T-helper 2 cell treated with Interferon-gamma antibody and Interleukin-4, amounts not matched to agents 100 ng/mL and 5 ng/mL, for 36 hours (primary cell): ENCODE measurements around the gene BCAR3. TPM values are rescaled to one million over a fixed set of nuclear protein-coding genes. Genes with fewer than 3 reads are reported as not detected.
"Not testable (repeated sequence)": the region's sequence is repeated elsewhere in the genome, so short reads cannot be mapped to it uniquely, and the experiment has no call there.

Experiments
- intact Hi-C: fragments of 100-400 bp; cut with micrococcal nuclease; formaldehyde crosslinking; loops from one replicate; pipeline ENCODE4 v1.15.1; 2023
- total RNA-seq: library from RNA; stranded (reverse); gene quantifications from 2 replicates; pipeline ENCODE4 v1.2.3, GENCODE V29; 2022

The BCAR3 gene
- total RNA-seq, 1 donor from 2014 or later: 8.6 TPM

DNA sequence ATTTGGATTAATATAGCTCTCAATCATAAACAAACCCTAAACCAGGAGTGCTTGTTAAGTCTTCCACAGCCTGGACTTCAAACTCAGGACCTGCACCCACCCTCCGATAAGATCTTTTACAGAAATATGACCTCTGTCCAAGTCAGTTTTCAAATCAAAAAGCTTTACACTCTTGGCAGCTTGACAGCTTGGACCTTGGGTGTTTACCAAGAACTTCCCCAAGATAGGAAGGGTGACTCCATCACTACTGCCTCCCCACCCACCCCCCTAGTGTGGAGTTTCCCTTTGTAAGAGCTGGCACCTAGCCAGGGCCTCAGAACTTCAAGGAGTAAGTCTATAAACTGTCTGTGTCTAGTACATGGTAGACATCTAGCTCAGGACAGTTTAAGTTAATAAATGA, 9.6 kb downstream of the BCAR3 start:
- intact Hi-C loops: no loop called here

GRCh38 chr1:93671099-93671621, 10.5 kb downstream of the BCAR3 start:
- intact Hi-C loops: no loop called here

GRCh38 chr1:93670141-93670540, 11.5 kb downstream of the BCAR3 start:
- intact Hi-C loops: no loop called here

DNA sequence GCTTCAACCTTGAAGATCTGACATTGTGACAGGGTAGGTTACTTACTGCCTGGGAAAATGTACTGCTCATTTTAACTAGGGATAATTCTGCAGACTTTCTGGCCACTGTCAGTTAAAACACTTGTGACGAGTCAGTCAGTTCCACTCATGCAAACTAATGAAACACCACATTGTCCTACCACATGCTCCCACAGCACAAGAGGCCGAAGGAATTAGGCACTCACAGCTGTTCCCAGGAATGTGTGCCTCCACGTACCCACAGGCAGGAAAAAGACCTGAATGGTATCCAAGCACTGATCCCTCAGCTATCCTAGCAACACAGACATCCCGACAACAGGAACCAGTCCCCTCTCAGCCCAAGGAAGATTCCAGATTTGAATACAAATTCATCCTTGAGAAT, 12.3 kb downstream of the BCAR3 start:
- intact Hi-C loops: no loop called here

DNA sequence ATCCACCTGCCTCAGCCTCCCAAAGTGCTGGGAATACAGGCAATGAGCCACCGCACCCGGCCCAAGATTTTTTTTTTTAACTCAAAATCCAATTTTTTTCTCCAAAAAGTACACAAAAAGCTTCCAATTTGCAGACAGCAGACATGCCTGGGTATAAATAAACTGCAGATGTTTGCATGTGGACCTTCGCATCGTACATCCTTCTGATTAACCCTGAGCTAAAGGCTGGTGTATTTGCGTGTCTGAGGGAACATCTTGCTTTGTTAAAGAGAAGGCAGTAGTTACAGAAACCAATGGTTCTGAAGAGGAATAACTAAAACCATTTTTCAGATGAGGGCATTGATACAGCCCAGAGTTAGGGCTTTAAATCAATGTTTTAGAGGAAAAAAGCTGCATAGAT, 12.7 kb downstream of the BCAR3 start:
- intact Hi-C loops: no loop called here

DNA sequence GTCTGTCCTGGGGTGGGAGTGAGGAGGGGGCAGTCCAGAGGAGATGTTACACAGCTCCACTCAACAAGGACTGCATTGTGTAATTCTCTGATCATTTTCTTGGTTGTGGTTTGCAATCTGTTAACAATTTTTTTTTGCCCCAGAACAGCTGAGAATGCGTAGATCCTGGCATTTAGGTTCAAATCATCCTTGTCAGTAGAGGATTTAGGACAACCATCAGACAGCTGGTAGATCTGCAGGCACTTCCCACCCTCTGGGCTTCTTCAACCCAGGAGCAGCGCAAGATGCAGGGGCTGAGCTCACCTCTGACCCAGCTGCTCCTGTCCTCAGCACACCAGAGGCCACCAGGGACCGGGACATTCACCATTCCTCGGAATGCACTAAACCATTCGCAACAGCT, 13.5 kb downstream of the BCAR3 start:
- intact Hi-C loops: no loop called here

GRCh38 chr1:93667642-93668041, 14.0 kb downstream of the BCAR3 start:
- intact Hi-C loops: no loop called here

GRCh38 chr1:93666613-93667384, 14.8 kb downstream of the BCAR3 start:
- intact Hi-C loops: no loop called here

DNA sequence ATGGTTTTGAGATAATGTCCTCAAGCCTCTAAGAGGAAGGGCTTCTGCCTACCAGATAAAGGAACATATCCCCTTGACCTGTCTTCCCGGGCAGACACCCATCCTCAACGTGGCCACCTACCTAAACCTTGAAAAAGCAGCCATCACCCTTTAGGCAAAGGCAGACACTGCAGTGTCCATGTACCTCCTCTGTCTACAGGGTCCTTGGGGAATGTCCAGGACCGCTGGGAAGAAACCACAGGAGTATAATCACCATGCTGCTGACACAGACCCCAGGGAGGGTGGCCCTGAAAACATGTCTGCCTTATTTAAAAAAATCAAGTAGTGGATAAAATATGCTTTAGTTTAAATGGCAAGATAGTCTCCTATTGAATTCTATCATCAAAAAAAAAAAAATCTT, 16.6 kb downstream of the BCAR3 start:
- intact Hi-C loops: no loop called here

GRCh38 chr1:93663208-93663614, 18.4 kb downstream of the BCAR3 start:
- intact Hi-C loops: no loop called here

- intact Hi-C loops: no loop called here
These were observed 19.0 kb downstream of the BCAR3 start for GRCh38 chr1:93662481-93663207.

DNA sequence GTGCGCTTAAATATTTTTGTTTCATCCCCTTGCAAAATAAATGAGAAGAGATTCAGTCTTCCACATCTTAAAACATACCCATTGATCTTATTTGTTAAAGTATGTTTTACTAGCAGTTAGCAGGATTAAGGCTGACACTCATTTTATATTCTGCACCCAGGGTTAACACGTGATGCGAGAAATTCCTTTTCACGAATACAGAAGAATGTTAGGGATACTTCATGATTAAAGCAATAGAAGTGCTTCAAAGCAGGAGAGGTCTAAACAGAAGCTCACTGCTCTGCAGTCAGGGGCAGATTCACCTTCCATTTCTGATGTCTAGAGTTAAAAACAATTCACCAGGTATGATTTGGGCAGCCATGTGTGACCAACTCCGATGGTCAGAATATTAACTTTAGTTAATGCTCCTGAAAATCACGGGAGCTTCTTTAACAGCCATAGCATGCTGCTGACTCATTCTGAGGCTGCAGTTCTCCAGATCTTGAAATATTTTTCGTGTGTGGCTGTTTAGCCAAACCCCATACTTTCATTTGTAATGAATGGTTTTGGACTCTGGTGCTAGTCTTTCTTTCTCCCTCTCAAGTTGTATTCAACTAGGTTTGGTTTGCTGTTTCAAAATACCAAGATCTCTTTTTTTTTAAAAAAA, 19.7 kb downstream of the BCAR3 start:
- intact Hi-C loops: no loop called here

DNA sequence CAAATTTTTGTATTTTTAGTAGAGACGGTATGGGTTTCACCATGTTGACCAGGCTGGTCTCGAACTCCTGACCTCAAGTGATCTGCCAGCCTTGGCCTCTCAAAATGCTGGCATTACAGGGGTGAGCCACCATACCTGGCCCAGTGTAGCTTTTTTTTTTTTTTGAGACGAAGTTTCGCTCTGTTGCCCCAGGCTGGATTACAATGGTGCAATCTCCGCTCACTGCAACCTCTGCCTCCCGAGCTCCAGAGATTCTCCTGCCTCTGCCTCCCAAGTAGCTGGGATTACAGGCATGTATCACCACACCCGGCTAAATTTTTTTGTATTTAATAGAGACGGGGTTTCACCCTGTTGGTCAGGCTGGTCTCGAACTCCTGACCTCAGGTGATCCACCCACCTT, 20.3 kb downstream of the BCAR3 start:
- intact Hi-C loops: not testable (repeated sequence)

GRCh38 chr1:93659822-93660503, 21.7 kb downstream of the BCAR3 start:
- intact Hi-C loops: no loop called here

- intact Hi-C loops: no loop called here
These were observed 23.4 kb downstream of the BCAR3 start for GRCh38 chr1:93658188-93658587.

GRCh38 chr1:93656491-93656890, 25.1 kb downstream of the BCAR3 start:
- intact Hi-C loops: no loop called here

- intact Hi-C loops: no loop called here
These were observed 28.0 kb downstream of the BCAR3 start for GRCh38 chr1:93653656-93654055.

DNA sequence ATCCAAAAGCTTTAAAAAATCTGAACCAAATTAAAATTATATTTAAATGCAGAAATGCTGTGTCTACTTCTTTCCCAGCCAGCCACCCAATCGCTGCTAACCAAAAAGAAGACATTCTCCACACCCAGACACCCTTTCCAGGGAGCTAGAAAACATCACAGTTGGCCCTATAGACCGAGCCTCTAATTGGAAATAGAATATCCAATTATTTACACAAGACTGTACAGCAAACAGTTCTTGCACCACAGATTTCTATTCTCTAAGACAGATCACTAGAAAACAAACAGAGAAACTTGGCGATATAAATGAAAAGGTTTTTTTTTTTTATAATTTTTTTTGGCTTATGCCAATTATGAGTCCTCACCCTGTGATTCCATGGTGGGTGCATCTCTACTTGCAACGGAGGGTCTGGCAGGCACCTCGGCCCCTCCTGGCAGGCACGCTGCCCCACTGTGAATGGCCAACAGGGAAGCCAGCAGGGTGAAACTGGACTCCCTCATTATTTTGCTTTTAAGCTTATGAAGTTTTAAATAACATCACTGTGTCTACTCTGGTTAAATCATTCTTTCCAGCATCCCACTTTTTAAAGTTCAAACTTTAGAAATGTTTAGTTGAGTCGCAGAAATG, 29.2 kb downstream of the BCAR3 start:
- intact Hi-C loops: no loop called here

DNA sequence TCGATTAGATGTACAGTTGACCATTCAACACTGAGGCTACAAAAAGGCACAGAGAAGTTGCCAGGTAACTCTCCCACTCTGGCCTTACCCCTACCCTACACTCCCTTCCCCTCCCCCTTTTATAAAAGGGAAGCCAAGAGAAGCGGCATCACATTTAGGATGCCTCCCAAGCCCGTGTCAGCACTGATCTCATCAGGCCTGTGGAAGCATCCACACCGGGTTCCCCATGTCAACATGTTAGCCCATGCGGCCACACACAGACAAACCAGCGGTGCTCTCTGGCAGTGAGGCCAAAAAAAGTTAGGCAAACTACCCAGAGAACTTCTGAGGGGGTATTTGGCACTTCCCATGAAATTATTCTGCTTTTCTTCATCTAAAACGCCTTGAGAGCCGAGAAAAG, 29.9 kb downstream of the BCAR3 start:
- intact Hi-C loops: no loop called here

GRCh38 chr1:93650159-93650558, 31.5 kb downstream of the BCAR3 start:
- intact Hi-C loops: not testable (repeated sequence)

GRCh38 chr1:93649231-93649630, 32.4 kb downstream of the BCAR3 start:
- intact Hi-C loops: no loop called here
